ENCODE results near the gene SETBP1. TPM values are rescaled to one million over a fixed set of nuclear protein-coding genes. Genes with fewer than 3 reads are reported as not detected.

Gene SETBP1
- total RNA-seq, 1 donor from 2014 or later, result 80.0 TPM

GRCh38 chr18:44841221-44841620, 160.5 kb downstream of the SETBP1 start:
- TF ChIP-seq, protein P1, sequence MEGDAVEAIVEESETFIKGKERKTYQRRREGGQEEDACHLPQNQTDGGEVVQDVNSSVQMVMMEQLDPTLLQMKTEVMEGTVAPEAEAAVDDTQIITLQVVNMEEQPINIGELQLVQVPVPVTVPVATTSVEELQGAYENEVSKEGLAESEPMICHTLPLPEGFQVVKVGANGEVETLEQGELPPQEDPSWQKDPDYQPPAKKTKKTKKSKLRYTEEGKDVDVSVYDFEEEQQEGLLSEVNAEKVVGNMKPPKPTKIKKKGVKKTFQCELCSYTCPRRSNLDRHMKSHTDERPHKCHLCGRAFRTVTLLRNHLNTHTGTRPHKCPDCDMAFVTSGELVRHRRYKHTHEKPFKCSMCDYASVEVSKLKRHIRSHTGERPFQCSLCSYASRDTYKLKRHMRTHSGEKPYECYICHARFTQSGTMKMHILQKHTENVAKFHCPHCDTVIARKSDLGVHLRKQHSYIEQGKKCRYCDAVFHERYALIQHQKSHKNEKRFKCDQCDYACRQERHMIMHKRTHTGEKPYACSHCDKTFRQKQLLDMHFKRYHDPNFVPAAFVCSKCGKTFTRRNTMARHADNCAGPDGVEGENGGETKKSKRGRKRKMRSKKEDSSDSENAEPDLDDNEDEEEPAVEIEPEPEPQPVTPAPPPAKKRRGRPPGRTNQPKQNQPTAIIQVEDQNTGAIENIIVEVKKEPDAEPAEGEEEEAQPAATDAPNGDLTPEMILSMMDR (IDR thresholded peaks at IDR 0.05), result no peak
- H3K4me3 Mint-ChIP-seq (ENCODE audit: unreplicated experiment), result no peak overlapping the region
- peaks cover 59% of the 10 kb centered on the region for H3K4me1 Mint-ChIP-seq (ENCODE audit: unreplicated experiment)
- H3K27me3 Mint-ChIP-seq (ENCODE audit: unreplicated experiment), result no peaks in the 10 kb centered on the region
- no peaks in the 10 kb centered on the region for H3K9me3 Mint-ChIP-seq (ENCODE audit: unreplicated experiment)
- no peak overlapping the region for H3K27ac Mint-ChIP-seq (ENCODE audit: unreplicated experiment)
- DNase-seq (ENCODE audit: extremely low spot score, unreplicated experiment), result no peak
- peaks cover 7% of the 10 kb centered on the region for H3K36me3 Mint-ChIP-seq (ENCODE audit: unreplicated experiment)

DNA sequence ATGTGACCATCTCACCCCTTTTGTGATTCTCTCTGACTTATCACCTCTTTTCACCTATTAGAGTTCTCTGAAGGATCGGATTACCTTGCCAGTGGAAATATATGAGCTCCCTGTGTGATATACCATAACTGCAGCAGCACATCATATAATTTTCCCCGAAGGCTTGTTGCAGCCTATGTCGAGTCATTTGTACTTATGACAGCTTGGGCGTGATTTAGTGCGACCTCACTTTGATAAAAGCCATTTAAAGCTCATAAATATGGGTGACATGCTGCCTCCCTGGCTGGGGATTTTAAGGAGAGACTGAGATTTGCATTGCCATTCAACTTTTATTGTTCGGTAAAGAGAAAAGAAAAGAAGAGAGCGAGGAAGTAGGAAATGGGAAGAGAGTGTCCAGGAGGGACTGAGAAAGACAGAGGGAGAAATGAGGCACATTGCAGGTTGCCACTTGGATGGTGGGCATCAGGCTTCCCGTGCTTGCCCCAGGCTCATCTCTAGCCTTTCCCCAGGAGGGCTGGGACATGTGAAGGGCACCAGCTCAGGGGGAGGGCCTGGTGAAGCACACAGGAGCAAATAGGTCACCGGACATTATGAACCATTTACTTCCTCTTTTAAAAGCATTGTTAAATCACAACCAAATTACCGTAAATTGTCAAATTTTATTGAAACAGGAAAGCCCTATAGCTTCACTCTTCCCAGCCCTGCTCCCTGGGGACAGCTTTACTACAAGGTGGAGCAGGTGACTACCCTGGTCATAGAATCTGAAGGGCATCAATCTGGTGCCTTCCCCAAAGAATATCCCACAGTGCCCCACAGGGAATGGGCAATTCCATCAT, 161.3 kb downstream of the SETBP1 start:
- no peaks in the 10 kb centered on the region for H3K9me3 Mint-ChIP-seq (ENCODE audit: unreplicated experiment)

GRCh38 chr18:44842588-44843412, 162.1 kb downstream of the SETBP1 start:
- Mint-ChIP-seq H3K4me1 (ENCODE audit: unreplicated experiment) (peaks cover 48% of the 10 kb centered on the region), H3K4me3 (ENCODE audit: unreplicated experiment) (no peak overlapping the region), H3K9me3 (ENCODE audit: unreplicated experiment) (no peaks in the 10 kb centered on the region), H3K27me3 (ENCODE audit: unreplicated experiment) (no peaks in the 10 kb centered on the region), H3K27ac (ENCODE audit: unreplicated experiment) (no peak overlapping the region), H3K36me3 (ENCODE audit: unreplicated experiment) (peaks cover 13% of the 10 kb centered on the region)
- TF ChIP-seq, protein P1 (IDR thresholded peaks at IDR 0.05), result no peak
- DNase-seq (ENCODE audit: extremely low spot score, unreplicated experiment), result no peak

More for the DNA sequence above, 161.3 kb downstream of the SETBP1 start:
- H3K4me1 Mint-ChIP-seq (ENCODE audit: unreplicated experiment), result peaks cover 52% of the 10 kb centered on the region
- H3K27ac Mint-ChIP-seq (ENCODE audit: unreplicated experiment), result no peak overlapping the region
- TF ChIP-seq, protein P1 (IDR thresholded peaks at IDR 0.05), result no peak
- H3K4me3 Mint-ChIP-seq (ENCODE audit: unreplicated experiment), result no peak overlapping the region
- DNase-seq (ENCODE audit: extremely low spot score, unreplicated experiment), result no peak
- peaks cover 13% of the 10 kb centered on the region for H3K36me3 Mint-ChIP-seq (ENCODE audit: unreplicated experiment)
- H3K27me3 Mint-ChIP-seq (ENCODE audit: unreplicated experiment), result no peaks in the 10 kb centered on the region

DNA sequence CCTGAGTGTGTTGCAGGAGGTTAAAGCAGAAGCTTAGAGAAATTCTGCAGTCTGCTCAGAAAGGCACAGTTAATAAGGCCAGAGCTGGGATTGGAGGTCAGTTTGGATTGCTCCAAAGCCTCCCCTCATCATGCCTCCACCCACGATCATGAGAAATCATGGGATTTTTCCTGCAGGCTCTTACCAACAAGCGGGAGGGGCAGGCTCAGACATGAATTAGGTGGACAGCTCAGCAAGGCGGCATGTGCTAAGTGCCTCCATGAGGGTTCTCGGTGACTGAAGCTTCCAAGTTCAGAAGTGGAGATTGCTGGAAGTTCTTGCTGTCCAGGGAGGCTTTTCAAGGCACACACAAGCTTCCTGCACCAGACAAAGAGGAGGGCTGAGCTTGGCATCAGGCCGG, 163.8 kb downstream of the SETBP1 start:
- no peak for DNase-seq (ENCODE audit: extremely low spot score, unreplicated experiment)
- TF ChIP-seq, protein P1 (IDR thresholded peaks at IDR 0.05), result no peak
- no peak overlapping the region for H3K27ac Mint-ChIP-seq (ENCODE audit: unreplicated experiment)
- H3K4me3 Mint-ChIP-seq (ENCODE audit: unreplicated experiment), result no peak overlapping the region
- no peaks in the 10 kb centered on the region for H3K9me3 Mint-ChIP-seq (ENCODE audit: unreplicated experiment)
- peaks cover 13% of the 10 kb centered on the region for H3K36me3 Mint-ChIP-seq (ENCODE audit: unreplicated experiment)
- H3K27me3 Mint-ChIP-seq (ENCODE audit: unreplicated experiment), result no peaks in the 10 kb centered on the region
- H3K4me1 Mint-ChIP-seq (ENCODE audit: unreplicated experiment), result peaks cover 44% of the 10 kb centered on the region

GRCh38 chr18:44846450-44846849, 165.8 kb downstream of the SETBP1 start:
- Mint-ChIP-seq H3K4me1 (ENCODE audit: unreplicated experiment) (peaks cover 38% of the 10 kb centered on the region), H3K27me3 (ENCODE audit: unreplicated experiment) (no peaks in the 10 kb centered on the region), H3K4me3 (ENCODE audit: unreplicated experiment) (no peak overlapping the region), H3K9me3 (ENCODE audit: unreplicated experiment) (no peaks in the 10 kb centered on the region), H3K27ac (ENCODE audit: unreplicated experiment) (no peak overlapping the region), H3K36me3 (ENCODE audit: unreplicated experiment) (peaks cover 11% of the 10 kb centered on the region)
- TF ChIP-seq, protein P1 (IDR thresholded peaks at IDR 0.05), result no peak
- no peak for DNase-seq (ENCODE audit: extremely low spot score, unreplicated experiment)
